GM19239 (cell line): Measurements from ENCODE around the gene IFITM10.
"Not testable (repeated sequence)": the region's sequence is repeated elsewhere in the genome, so short reads cannot be mapped to it uniquely, and the experiment has no call there.

Experiments used
- DNase-seq: peaks from one replicate; pipeline ENCODE4 v3.0.0; 2011; ENCODE audit warnings: low spot score; ENCODE audit not compliant: insufficient read length
- FAIRE-seq: peaks from 2 replicates; lab custom pipeline; 2011; peaks lifted over from hg19 to GRCh38; lab: Jason Lieb, UNC

IFITM10 gene

GRCh38 chr11:1694064-1694845, 56.1 kb downstream of the IFITM10 start:
- FAIRE-seq (peak; percentile 45), DNase-seq (peak; percentile 93)

GRCh38 chr11:1693327-1694063, 56.9 kb downstream of the IFITM10 start:
- DNase-seq = peak; percentile 80
- FAIRE-seq = no peak

- FAIRE-seq = no peak
- no peak for DNase-seq
Observed at GRCh38 chr11:1692708-1693326, 57.6 kb downstream of the IFITM10 start.

GRCh38 chr11:1691878-1692707, 58.3 kb downstream of the IFITM10 start:
- DNase-seq (no peak), FAIRE-seq (no peak)

- no peak for FAIRE-seq
- no peak for DNase-seq
Observed at GRCh38 chr11:1691026-1691877, 59.1 kb downstream of the IFITM10 start.

- FAIRE-seq = no peak
Observed at GRCh38 chr11:1690167-1691025, 60.0 kb downstream of the IFITM10 start.

GRCh38 chr11:1689250-1690166, 60.9 kb downstream of the IFITM10 start:
- FAIRE-seq, DNase-seq: not testable (repeated sequence)

More at GRCh38 chr11:1690167-1691025, 60.0 kb downstream of the IFITM10 start:
- no peak for DNase-seq

GRCh38 chr11:1688336-1688947, 62.0 kb downstream of the IFITM10 start:
- FAIRE-seq, DNase-seq: not testable (repeated sequence)

- DNase-seq, FAIRE-seq: not testable (repeated sequence)
Observed at GRCh38 chr11:1686220-1686619, 64.2 kb downstream of the IFITM10 start.

GRCh38 chr11:1684886-1685874, 65.2 kb downstream of the IFITM10 start:
- not testable (repeated sequence) for DNase-seq

GRCh38 chr11:1683904-1684572, 66.4 kb downstream of the IFITM10 start:
- DNase-seq, FAIRE-seq: not testable (repeated sequence)

More at GRCh38 chr11:1684886-1685874, 65.2 kb downstream of the IFITM10 start:
- not testable (repeated sequence) for FAIRE-seq

- DNase-seq, FAIRE-seq: not testable (repeated sequence)
Observed at GRCh38 chr11:1683216-1683615, 67.2 kb downstream of the IFITM10 start.
